Cerebellar cortex (tissue), 1 donor: ENCODE measurements around the gene NR1D2.
A peak's percentile ranks its signal among the peaks of the same experiment; 100 is the strongest.

Source experiments
- DNase-seq: peaks from one replicate; pipeline ENCODE4 v3.0.0-alpha.2; 2015; ENCODE audit warnings: low spot score

The NR1D2 gene

GRCh38 chr3:23964537-23965235 is 19.6 kb downstream of the NR1D2 start:
- no peak for DNase-seq

GRCh38 chr3:23966328-23966727 is 21.2 kb downstream of the NR1D2 start:
- no peak for DNase-seq

GRCh38 chr3:23968463-23969184 is 23.5 kb downstream of the NR1D2 start:
- no peak for DNase-seq

- no peak for DNase-seq
These were observed 24.3 kb downstream of the NR1D2 start for GRCh38 chr3:23969393-23969792.

GRCh38 chr3:23971684-23972083 is 26.6 kb downstream of the NR1D2 start:
- no peak for DNase-seq

- DNase-seq: no peak
These were observed 31.5 kb downstream of the NR1D2 start for GRCh38 chr3:23976555-23976954.

- DNase-seq: no peak
These were observed 34.5 kb downstream of the NR1D2 start for GRCh38 chr3:23979569-23979968.

GRCh38 chr3:23981136-23981535 is 36.0 kb downstream of the NR1D2 start:
- DNase-seq: no peak

- peak; percentile 27 for DNase-seq
These were observed 36.9 kb downstream of the NR1D2 start for GRCh38 chr3:23981955-23982354.

GRCh38 chr3:23984934-23985333 is 39.8 kb downstream of the NR1D2 start:
- DNase-seq: no peak

GRCh38 chr3:23985747-23986544 is 40.9 kb downstream of the NR1D2 start:
- DNase-seq: no peak

- no peak for DNase-seq
These were observed 42.3 kb downstream of the NR1D2 start for GRCh38 chr3:23987356-23987755.

- no peak for DNase-seq
These were observed 46.2 kb downstream of the NR1D2 start for GRCh38 chr3:23991306-23991682.

GRCh38 chr3:23991683-23992628 is 46.9 kb downstream of the NR1D2 start:
- peak; percentile 81 for DNase-seq

GRCh38 chr3:23993556-23994243 is 48.6 kb downstream of the NR1D2 start:
- DNase-seq: no peak

- no peak for DNase-seq
These were observed 49.1 kb downstream of the NR1D2 start for GRCh38 chr3:23994244-23994569.

- DNase-seq: no peak
These were observed 50.1 kb downstream of the NR1D2 start for GRCh38 chr3:23995219-23995618.

- no peak for DNase-seq
These were observed 51.0 kb downstream of the NR1D2 start for GRCh38 chr3:23996095-23996524.

- DNase-seq: peak; percentile 68
These were observed 54.0 kb downstream of the NR1D2 start for GRCh38 chr3:23999012-23999641.

GRCh38 chr3:24002129-24002528 is 57.0 kb downstream of the NR1D2 start:
- DNase-seq: no peak

GRCh38 chr3:24003466-24003865 is 58.4 kb downstream of the NR1D2 start:
- no peak for DNase-seq
